HepG2 (cell line): Measurements from ENCODE around the gene FUCA1. TPM values are rescaled to one million over a fixed set of nuclear protein-coding genes. Genes with fewer than 3 reads are reported as not detected.

Source experiments
- AGO2 ChIP-seq: fragments of 200-400 bp; formaldehyde crosslinking; optimal IDR thresholded peaks from 2 replicates; pipeline ENCODE3; 2017; ENCODE audit warnings: mild to moderate bottlenecking, low read depth, low read length, moderate library complexity
- ARID3A ChIP-seq: IDR thresholded peaks from 2 replicates; pipeline ENCODE4 v1.6.1; 2012; ENCODE audit warnings: low read depth, low read length, improper control_type of control experiment
- CENPBD1 ChIP-seq: sonication (generic); formaldehyde crosslinking; IDR thresholded peaks from 2 replicates; pipeline ENCODE4 v1.8.0; 2022; ENCODE audit warnings: missing genetic modification reagents, low read depth, mild to moderate bottlenecking, borderline replicate concordance
- DBP ChIP-seq: sonication (generic); formaldehyde crosslinking; IDR thresholded peaks from 2 replicates; pipeline ENCODE4 v1.4.0; 2020; ENCODE audit warnings: missing genetic modification reagents; ENCODE audit errors: not compliant biosample characterization
- ETV6 ChIP-seq: sonication (generic); formaldehyde crosslinking; conservative IDR thresholded peaks from 2 replicates; pipeline ENCODE4 v1.4.0; 2020; ENCODE audit warnings: missing genetic modification reagents
- FOXC1 ChIP-seq: sonication (generic); formaldehyde crosslinking; IDR thresholded peaks from 2 replicates; pipeline ENCODE4 v1.8.0; 2022; ENCODE audit warnings: mild to moderate bottlenecking, missing genetic modification reagents, borderline replicate concordance
- KDM3A ChIP-seq: IDR thresholded peaks from 2 replicates; pipeline ENCODE4 v1.6.1; 2018; ENCODE audit warnings: low read depth, missing compliant biosample characterization
- KMT2A ChIP-seq: sonication (generic); formaldehyde crosslinking; IDR thresholded peaks from 2 replicates; pipeline ENCODE4 v1.4.0; 2020; ENCODE audit warnings: missing genetic modification reagents
- MXI1 ChIP-seq: IDR thresholded peaks from 3 replicates; pipeline ENCODE4 v1.6.1; 2012; ENCODE audit warnings: low read depth, low read length, inconsistent platforms, borderline replicate concordance
- PPARG ChIP-seq: conservative IDR thresholded peaks from 2 replicates; pipeline ENCODE4 v1.6.1; 2016; ENCODE audit warnings: missing biosample characterization, missing genetic modification reagents
- RBM22 ChIP-seq: fragments of 200-400 bp; formaldehyde crosslinking; optimal IDR thresholded peaks from 2 replicates; pipeline ENCODE3; 2017; ENCODE audit warnings: mild to moderate bottlenecking, low read length, moderate library complexity
- SIX1 ChIP-seq: sonication (generic); formaldehyde crosslinking; IDR thresholded peaks from 2 replicates; pipeline ENCODE4 v1.4.0; 2020; ENCODE audit warnings: missing genetic modification reagents, borderline replicate concordance
- TCF7L2 ChIP-seq: IDR thresholded peaks from 2 replicates; pipeline ENCODE4 v1.6.1; 2011; ENCODE audit warnings: mild to moderate bottlenecking, low read depth, low read length, moderate library complexity
- WIZ ChIP-seq: sonication (generic); formaldehyde crosslinking; IDR thresholded peaks from 2 replicates; pipeline ENCODE4 v1.5.1; 2020; ENCODE audit warnings: mild to moderate bottlenecking, missing genetic modification reagents
- ZNF101 ChIP-seq: sonication (generic); formaldehyde crosslinking; IDR thresholded peaks from 2 replicates; pipeline ENCODE4 v1.4.0; 2020; ENCODE audit warnings: mild to moderate bottlenecking, low read depth, missing genetic modification reagents, borderline replicate concordance
- ZNF550 ChIP-seq: sonication (generic); formaldehyde crosslinking; IDR thresholded peaks from 2 replicates; pipeline ENCODE4 v1.4.0; 2020; ENCODE audit warnings: mild to moderate bottlenecking, missing genetic modification reagents, borderline replicate concordance
- ZNF609 ChIP-seq: sonication (generic); formaldehyde crosslinking; IDR thresholded peaks from 2 replicates; pipeline ENCODE4 v1.4.0; 2020; ENCODE audit warnings: mild to moderate bottlenecking, missing genetic modification reagents, borderline replicate concordance
- ZNF674 ChIP-seq: sonication (generic); formaldehyde crosslinking; IDR thresholded peaks from 2 replicates; pipeline ENCODE4 v1.5.0; 2020; ENCODE audit warnings: low read depth, mild to moderate bottlenecking, missing genetic modification reagents
- ZNF720 ChIP-seq: sonication (generic); formaldehyde crosslinking; IDR thresholded peaks from 2 replicates; pipeline ENCODE4 v1.4.0; 2020; ENCODE audit warnings: missing genetic modification reagents
- polyA plus RNA-seq, 8 experiments: library from polyadenylated mRNA; depleted of rRNA in 3 of 8; stranded (reverse) in 7 of 8; unstranded in 1 of 8; fragments of >200 nt; fragmentation: Illumina TruSeq in 4 of 8; extraction: Trizol in 4 of 8; gene quantifications; 2 replicates each; pipeline versions ENCODE4 v1.2.1 to v1.2.3, GENCODE V29; 2011 to 2016; ENCODE audit warnings: low read depth in 4 of 8, missing spikeins in 1 of 8, mixed read lengths in 1 of 8; ENCODE audit not compliant: insufficient read depth in 1 of 8
- total RNA-seq, 5 experiments: library from RNA; depleted of rRNA; stranded (reverse); fragments of >200 nt; fragmentation: Illumina TruSeq; extraction: Trizol; gene quantifications; 2 replicates each; pipeline ENCODE4 v1.2.3, GENCODE V29; 2016; ENCODE audit warnings: low read depth in 1 of 5
- TF ChIP-seq, protein P1 (sequence below): sonication (generic); formaldehyde crosslinking; IDR thresholded peaks from 2 replicates; pipeline ENCODE4 v1.4.0; 2020; ENCODE audit warnings: missing genetic modification reagents

The FUCA1 gene
- total and polyA plus RNA-seq, 2 of the 13 experiments (the other 11 are each of a cell fraction or from before 2014, with no cell fraction given) = 32.7 to 33.6 TPM

DNA sequence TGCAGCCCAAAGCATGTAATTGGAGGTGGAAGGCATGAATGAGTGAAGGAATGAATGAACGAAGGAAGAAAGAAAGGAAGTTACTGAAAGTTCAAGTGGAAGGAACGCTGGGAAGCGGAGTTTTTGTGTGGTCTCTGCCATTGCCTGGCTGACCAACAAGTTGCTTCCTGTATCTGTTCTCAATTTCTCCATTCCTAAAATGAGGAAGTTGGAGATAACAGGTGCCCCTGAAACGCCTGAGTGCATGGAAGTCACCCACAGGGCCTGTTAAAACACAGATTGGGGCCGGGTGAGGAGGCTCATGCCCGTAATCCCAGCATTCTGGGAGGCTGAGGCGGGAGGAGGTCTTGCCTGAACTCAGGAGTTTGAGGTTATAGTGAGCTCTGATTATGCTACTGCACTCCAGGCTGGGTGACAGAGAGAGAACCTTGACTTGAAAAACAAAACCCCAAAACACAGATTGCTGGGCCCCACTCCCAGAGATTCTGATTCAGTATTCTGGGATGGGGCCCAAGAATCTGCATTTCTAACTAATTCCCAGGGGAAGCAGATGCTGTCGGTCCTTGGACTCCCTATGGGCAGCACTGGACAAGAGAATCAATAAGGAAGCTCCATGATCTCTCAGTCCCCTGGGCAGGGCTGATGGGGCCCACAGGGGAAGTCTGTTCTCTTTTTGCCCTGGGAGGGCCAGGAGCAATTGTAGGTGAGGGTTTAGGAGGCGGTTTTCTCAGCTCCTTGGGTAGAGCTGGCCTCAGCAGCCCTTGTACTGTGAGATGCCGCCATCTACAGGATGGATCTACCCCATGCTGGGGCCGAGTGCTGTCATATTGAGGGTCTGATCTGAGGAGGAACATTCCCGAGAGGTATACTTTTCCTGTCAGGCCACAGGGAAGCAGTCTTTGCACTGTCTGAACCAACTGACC lies 48.4 kb upstream of the FUCA1 start (continued):
- TF ChIP-seq ETV6 (CRISPR knock-in tag) = no peak
- TF ChIP-seq FOXC1 = peak; percentile 56; the same call in 1 of the 2 replicates
- TF ChIP-seq KDM3A = peak; percentile 55; the same call in 1 of the 2 replicates
- no peak for TF ChIP-seq RBM22
- TF ChIP-seq WIZ (CRISPR knock-in tag) = no peak
- no peak for TF ChIP-seq AGO2
- TF ChIP-seq ZNF101 = no peak
- peak; percentile 53; the same call in 1 of the 2 replicates for TF ChIP-seq PPARG (CRISPR knock-in tag)
- no peak for TF ChIP-seq SIX1
- no peak for TF ChIP-seq DBP (CRISPR knock-in tag)
- no peak for TF ChIP-seq ZNF674 (CRISPR knock-in tag)
- TF ChIP-seq KMT2A (CRISPR knock-in tag) = no peak
- TF ChIP-seq ZNF550 (CRISPR knock-in tag) = no peak
- TF ChIP-seq CENPBD1 (CRISPR knock-in tag) = no peak
- TF ChIP-seq ZNF609 (CRISPR knock-in tag) = no peak
- TF ChIP-seq MXI1 = peak; percentile 9; the same call in 1 of the 3 replicates
- TF ChIP-seq ARID3A = 0 out of 2 replicates have a peak, but pooled peaks have one; percentile 18
- TF ChIP-seq, protein P1, sequence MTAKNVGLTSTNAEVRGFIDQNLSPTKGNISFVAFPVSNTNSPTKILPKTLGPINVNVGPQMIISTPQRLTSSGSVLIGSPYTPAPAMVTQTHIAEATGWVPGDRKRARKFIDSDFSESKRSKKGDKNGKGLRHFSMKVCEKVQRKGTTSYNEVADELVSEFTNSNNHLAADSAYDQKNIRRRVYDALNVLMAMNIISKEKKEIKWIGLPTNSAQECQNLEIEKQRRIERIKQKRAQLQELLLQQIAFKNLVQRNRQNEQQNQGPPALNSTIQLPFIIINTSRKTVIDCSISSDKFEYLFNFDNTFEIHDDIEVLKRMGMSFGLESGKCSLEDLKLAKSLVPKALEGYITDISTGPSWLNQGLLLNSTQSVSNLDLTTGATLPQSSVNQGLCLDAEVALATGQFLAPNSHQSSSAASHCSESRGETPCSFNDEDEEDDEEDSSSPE (CRISPR knock-in tag) = no peak
- TF ChIP-seq TCF7L2 = no peak
- no peak for TF ChIP-seq ZNF720 (CRISPR knock-in tag)
